Right forelimb (tissue), 1 donor: ENCODE data around the gene SOX5.

ENCODE experiments used
- DNase-seq: peaks from one replicate; pipeline ENCODE4 v3.0.0-alpha.2; 2018

The SOX5 gene

GRCh38 chr12:23671881-23672280, 277.6 kb downstream of the SOX5 start:
- no peak for DNase-seq

- DNase-seq: no peak
Observed at GRCh38 chr12:23670684-23671083, 278.8 kb downstream of the SOX5 start.

- DNase-seq: no peak
Observed at GRCh38 chr12:23669691-23670090, 279.8 kb downstream of the SOX5 start.

- no peak for DNase-seq
Observed at GRCh38 chr12:23666866-23667265, 282.6 kb downstream of the SOX5 start.

GRCh38 chr12:23662966-23663365, 286.5 kb downstream of the SOX5 start:
- DNase-seq: no peak

GRCh38 chr12:23659131-23659530, 290.3 kb downstream of the SOX5 start:
- DNase-seq: no peak

- DNase-seq: no peak
Observed at GRCh38 chr12:23657598-23657997, 291.9 kb downstream of the SOX5 start.

GRCh38 chr12:23655884-23656283, 293.6 kb downstream of the SOX5 start:
- DNase-seq: no peak

GRCh38 chr12:23655112-23655511, 294.4 kb downstream of the SOX5 start:
- no peak for DNase-seq

- DNase-seq: no peak
Observed at GRCh38 chr12:23648546-23648945, 300.9 kb downstream of the SOX5 start.

GRCh38 chr12:23640754-23641153, 308.7 kb downstream of the SOX5 start:
- DNase-seq: no peak

GRCh38 chr12:23634344-23634743, 315.1 kb downstream of the SOX5 start:
- DNase-seq: no peak

- DNase-seq: no peak
Observed at GRCh38 chr12:23631786-23632377, 317.6 kb downstream of the SOX5 start.

- DNase-seq: no peak
Observed at GRCh38 chr12:23630524-23630923, 318.9 kb downstream of the SOX5 start.

- DNase-seq: no peak
Observed at GRCh38 chr12:23628806-23629205, 320.7 kb downstream of the SOX5 start.

GRCh38 chr12:23626791-23627190, 322.7 kb downstream of the SOX5 start:
- no peak for DNase-seq

GRCh38 chr12:23621900-23622299, 327.6 kb downstream of the SOX5 start:
- no peak for DNase-seq

- no peak for DNase-seq
Observed at GRCh38 chr12:23618718-23619117, 330.8 kb downstream of the SOX5 start.

GRCh38 chr12:23617749-23618148, 331.7 kb downstream of the SOX5 start:
- no peak for DNase-seq

- DNase-seq: no peak
Observed at GRCh38 chr12:23614280-23614679, 335.2 kb downstream of the SOX5 start.

GRCh38 chr12:23611320-23611719, 338.1 kb downstream of the SOX5 start:
- no peak for DNase-seq

GRCh38 chr12:23600919-23601318, 348.6 kb downstream of the SOX5 start:
- no peak for DNase-seq

GRCh38 chr12:23596568-23596967, 352.9 kb downstream of the SOX5 start:
- no peak for DNase-seq

GRCh38 chr12:23587833-23588559, 361.5 kb downstream of the SOX5 start:
- no peak for DNase-seq

- DNase-seq: no peak
Observed at GRCh38 chr12:23585782-23586163, 363.7 kb downstream of the SOX5 start.
